G401 (cell line): ENCODE data around the gene DNAH7. TPM values are rescaled to one million over a fixed set of nuclear protein-coding genes. Genes with fewer than 3 reads are reported as not detected.
A peak's percentile ranks its signal among the peaks of the same experiment; 100 is the strongest.

Source experiments
- DNase-seq: peaks from one replicate; pipeline ENCODE4 v3.0.0-alpha.2; 2015; ENCODE audit warnings: low spot score
- in situ Hi-C: cut with HindIII; loops from 2 replicates; pipeline ENCODE4 v1.10.0; 2016; ENCODE audit warnings: low sequenced_read_pairs, mixed read lengths
- total RNA-seq: library from RNA; depleted of rRNA; stranded (reverse); fragments of >200 nt; shearing (Covaris generic); gene quantifications from 2 replicates; pipeline ENCODE4 v1.2.3, GENCODE V29; 2014

The DNAH7 gene
- total RNA-seq, 1 experiment from 2014 or later, result not detected

DNA sequence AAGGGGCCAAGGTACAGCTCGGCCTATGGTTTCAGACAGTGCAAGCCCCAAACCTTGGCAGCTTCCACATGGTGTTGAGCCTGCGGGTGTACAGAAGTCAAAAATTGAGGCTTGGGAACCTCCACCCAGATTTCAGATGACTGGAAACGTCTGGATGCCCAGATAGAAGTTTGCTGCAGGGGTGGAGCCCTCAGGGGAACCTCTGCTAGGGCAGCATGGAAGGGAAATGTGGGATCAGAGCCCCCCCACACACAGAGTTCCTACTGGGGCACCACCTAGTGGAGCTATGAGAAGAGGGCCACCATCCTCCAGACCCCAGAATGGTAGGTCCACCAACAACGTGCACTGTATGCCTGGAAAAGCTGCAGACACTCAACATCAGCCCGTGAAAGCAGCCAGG, 15.0 kb upstream of the DNAH7 start:
- in situ Hi-C loops, result no loop called here
- DNase-seq, result no peak

DNA sequence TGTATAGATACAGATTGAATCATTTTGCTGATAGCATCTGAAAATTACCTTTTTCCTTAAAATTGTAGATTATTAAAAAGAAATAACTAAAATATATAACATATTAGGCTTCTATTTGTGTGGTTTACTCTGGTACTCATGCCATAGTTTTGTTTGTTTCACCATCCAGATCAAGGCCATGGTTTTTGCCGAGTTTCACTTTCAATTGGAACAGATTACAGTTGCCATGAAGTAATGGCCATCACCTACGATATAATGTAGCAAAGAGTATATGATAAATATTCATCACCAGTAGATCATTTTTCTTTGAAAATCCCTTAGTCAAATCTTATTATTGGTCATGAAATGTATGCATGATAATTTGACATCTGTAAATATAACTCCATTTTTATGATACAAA, 11.9 kb upstream of the DNAH7 start:
- in situ Hi-C loops, result no loop called here

DNA sequence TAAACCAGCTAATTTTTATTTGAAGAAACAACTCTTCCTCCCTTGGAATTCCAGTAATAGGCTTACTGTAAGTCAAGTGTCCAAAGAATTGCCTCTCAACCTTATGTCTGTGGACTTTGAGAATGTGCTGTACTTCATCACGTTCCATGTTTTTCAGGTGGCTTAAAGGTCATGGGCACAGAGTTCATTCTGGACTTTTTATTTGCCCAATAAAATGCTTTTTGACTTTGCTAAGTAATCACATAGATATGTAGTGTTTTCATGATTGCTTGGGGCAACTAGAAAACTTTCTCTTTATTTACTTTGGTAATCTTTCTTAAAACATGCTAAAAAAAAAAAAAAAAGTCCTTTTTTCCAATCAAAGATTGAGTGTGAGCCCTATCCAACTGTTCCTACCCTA, 10.4 kb upstream of the DNAH7 start:
- in situ Hi-C loops, result no loop called here
- DNase-seq, result no peak

More for the DNA sequence above, 11.9 kb upstream of the DNAH7 start:
- DNase-seq, result no peak

- in situ Hi-C loops, result no loop called here
- DNase-seq, result no peak
Observed at GRCh38 chr2:196077821-196078220, 9.2 kb upstream of the DNAH7 start.

- no peak for DNase-seq
- in situ Hi-C loops, result no loop called here
Observed at GRCh38 chr2:196076778-196077568, 8.3 kb upstream of the DNAH7 start.

DNA sequence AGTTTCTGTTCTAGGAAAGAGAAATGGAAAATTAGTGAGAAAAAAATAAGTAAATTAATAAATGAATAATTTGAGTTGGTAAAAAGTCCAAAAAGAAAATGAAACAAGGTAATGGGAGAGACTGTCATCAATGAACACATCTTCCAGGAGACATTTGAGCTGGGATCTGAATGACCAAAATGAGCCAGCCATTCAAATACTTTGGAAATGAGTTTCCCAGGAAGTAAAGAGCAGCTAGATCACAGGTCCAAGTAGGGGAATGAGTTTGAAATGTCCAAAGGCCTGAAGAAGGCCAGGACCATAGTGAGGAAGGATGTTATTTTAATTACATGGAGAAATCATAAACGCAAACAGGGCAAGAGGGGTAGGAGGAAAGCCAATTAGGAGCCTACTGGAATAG, 6.6 kb upstream of the DNAH7 start:
- in situ Hi-C loops, result no loop called here
- no peak for DNase-seq

DNA sequence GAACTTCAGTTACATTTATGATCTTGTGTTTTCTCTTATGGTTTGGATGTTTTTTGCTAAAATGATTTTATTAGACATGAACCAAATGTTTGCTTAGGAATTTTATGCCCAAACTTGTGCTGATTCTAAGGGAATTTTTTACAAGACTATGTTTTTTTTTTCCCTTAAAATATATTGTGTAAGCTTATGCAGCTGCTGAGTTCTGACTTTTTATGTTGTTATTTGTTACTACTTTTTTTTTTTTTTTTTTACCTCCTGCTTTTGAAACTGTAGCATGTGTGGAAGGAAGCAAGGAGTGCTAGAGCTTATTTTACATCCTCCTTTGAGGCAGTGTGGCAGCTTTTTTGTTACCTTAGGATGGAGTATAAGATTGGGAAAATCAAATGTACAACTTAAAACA, 6.0 kb upstream of the DNAH7 start:
- in situ Hi-C loops, result no loop called here
- no peak for DNase-seq

GRCh38 chr2:196073521-196073920, 4.9 kb upstream of the DNAH7 start:
- no peak for DNase-seq
- in situ Hi-C loops, result no loop called here

- DNase-seq, result no peak
- in situ Hi-C loops, result no loop called here
Observed at GRCh38 chr2:196067088-196067382, 1.6 kb downstream of the DNAH7 start.

DNA sequence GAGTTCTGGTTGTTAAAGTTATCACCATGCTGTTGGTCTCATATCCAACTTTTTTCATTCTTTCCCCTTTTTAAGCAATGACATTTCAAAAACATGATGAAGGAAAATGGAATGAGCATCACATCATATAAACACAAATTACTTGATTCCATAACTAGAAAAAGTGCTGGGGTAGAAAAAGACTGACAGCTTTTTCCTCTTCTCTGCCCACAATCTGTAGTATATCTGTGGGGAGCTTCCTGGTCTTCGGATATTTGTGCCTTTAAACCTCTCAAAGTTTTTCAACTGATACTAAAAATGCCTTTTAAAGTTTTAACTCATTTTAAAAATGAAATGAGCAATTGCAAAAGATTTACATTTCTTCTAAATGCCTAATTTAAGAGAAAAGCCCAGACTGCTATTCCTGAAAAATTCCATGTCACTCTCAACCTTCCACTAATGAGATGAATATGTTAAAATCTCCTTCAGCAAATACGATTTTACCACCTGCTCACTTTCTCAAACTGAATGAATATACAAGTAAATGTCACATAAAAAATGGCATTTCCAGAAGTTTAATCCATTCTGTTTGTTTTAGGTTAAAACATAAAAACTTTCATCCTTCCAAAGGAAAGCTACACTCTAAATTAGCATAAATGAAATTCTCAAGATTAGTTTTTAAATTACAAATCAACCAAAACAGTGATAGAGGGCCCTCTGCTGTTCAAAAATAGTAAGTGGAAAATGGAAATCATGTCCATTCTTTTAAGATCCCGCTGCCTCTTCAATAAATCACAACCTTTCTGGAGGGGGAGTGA, 2.1 kb downstream of the DNAH7 start:
- DNase-seq, result peak; percentile 20
- in situ Hi-C loops, result no loop called here

GRCh38 chr2:196063773-196064172, 4.9 kb downstream of the DNAH7 start:
- in situ Hi-C loops, result no loop called here
- no peak for DNase-seq

DNA sequence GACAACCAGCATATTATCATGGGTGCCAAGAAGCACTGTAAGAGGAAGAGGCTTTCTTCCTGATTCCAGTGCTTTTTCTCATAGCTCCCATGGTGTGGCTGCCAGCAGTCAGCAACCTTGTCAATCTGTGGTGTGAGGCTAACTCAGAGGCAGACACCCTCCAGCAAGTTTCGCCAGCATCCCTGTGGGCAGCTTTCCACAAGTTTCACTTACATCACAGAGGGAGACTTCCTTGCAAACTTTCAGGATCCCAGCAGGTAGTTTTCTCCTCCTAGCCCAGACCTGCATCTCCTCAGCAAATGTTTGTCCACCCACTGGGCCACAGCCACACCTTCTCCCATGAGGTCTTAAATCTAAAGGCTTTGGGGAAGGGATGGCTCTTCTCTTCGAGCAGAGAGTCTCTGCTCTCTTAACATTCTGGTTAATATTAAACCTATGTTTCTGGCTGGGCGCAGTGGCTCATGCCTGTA, 9.1 kb downstream of the DNAH7 start:
- in situ Hi-C loops, result no loop called here
- DNase-seq, result no peak

GRCh38 chr2:196054631-196055030, 14.0 kb downstream of the DNAH7 start:
- DNase-seq, result no peak
- in situ Hi-C loops, result no loop called here

- in situ Hi-C loops, result no loop called here
- no peak for DNase-seq
Observed at GRCh38 chr2:196046123-196046917, 22.3 kb downstream of the DNAH7 start.

- DNase-seq, result no peak
- in situ Hi-C loops, result no loop called here
Observed at GRCh38 chr2:196041786-196042185, 26.9 kb downstream of the DNAH7 start.

- DNase-seq, result no peak
- in situ Hi-C loops, result no loop called here
Observed at GRCh38 chr2:196040218-196040617, 28.4 kb downstream of the DNAH7 start.

GRCh38 chr2:196036442-196036841, 32.2 kb downstream of the DNAH7 start:
- in situ Hi-C loops, result no loop called here
- no peak for DNase-seq

GRCh38 chr2:196018037-196018436, 50.6 kb downstream of the DNAH7 start:
- DNase-seq, result no peak
- in situ Hi-C loops, result no loop called here

GRCh38 chr2:196012314-196012713, 56.3 kb downstream of the DNAH7 start:
- in situ Hi-C loops, result no loop called here

GRCh38 chr2:196000551-196000950, 68.1 kb downstream of the DNAH7 start:
- in situ Hi-C loops, result no loop called here
- DNase-seq, result no peak

More at GRCh38 chr2:196012314-196012713, 56.3 kb downstream of the DNAH7 start:
- DNase-seq, result no peak
